H1 (cell line): ENCODE measurements around the gene MUC2. TPM values are rescaled to one million over a fixed set of nuclear protein-coding genes. Genes with fewer than 3 reads are reported as not detected.

Source experiments
- CTCF ChIA-PET: fragments of 300-600 bp; sonication (Branson Sonifier 250); formaldehyde crosslinking; loops from one replicate; lab custom pipeline; 2021; ENCODE audit not compliant: partially characterized antibody; lab: Charles Lee
- POLR2A ChIA-PET: fragments of 300-600 bp; sonication (Branson Sonifier 250); formaldehyde crosslinking; loops from one replicate; lab custom pipeline; 2021; ENCODE audit warnings: inconsistent platforms; ENCODE audit not compliant: partially characterized antibody; lab: Charles Lee
- DNase-seq, 2 experiments: peaks; one replicate each; pipeline versions ENCODE4 v3.0.0 to v3.0.0-alpha.2; 2010 to 2022; ENCODE audit warnings: low spot score in 2 of 2, low read depth in 1 of 2, mixed read lengths in 1 of 2
- FAIRE-seq: peaks from 2 replicates; lab custom pipeline; 2011; peaks lifted over from hg19 to GRCh38; lab: Jason Lieb, UNC
- H2AFZ ChIP-seq: 2 replicates; pipeline ENCODE4 v1.8.1; 2012; ENCODE audit warnings: low read length, inconsistent platforms
- H2AK5ac ChIP-seq: 2 replicates; pipeline ENCODE4 v1.6.1; 2013; ENCODE audit warnings: low read depth, low read length
- H2BK120ac ChIP-seq: replicated peaks from 2 replicates; pipeline ENCODE3; 2013; ENCODE audit warnings: low read depth, low read length, inconsistent platforms
- H2BK12ac ChIP-seq: 2 replicates; pipeline ENCODE4 v1.6.1; 2013; ENCODE audit warnings: low read depth, low read length
- H2BK15ac ChIP-seq: 2 replicates; pipeline ENCODE4 v1.6.1; 2013; ENCODE audit warnings: low read length
- H2BK20ac ChIP-seq: 2 replicates; pipeline ENCODE4 v1.6.1; 2013; ENCODE audit warnings: low read length
- H2BK5ac ChIP-seq: 2 replicates; pipeline ENCODE4 v1.6.1; 2013; ENCODE audit warnings: low read depth, low read length
- H3K14ac ChIP-seq: 2 replicates; pipeline ENCODE4 v1.6.1; 2013; ENCODE audit warnings: inconsistent platforms; ENCODE audit not compliant: insufficient read length
- H3K18ac ChIP-seq: 2 replicates; pipeline ENCODE4 v1.6.1; 2013; ENCODE audit warnings: low read length; ENCODE audit errors: extremely low read depth
- H3K23ac ChIP-seq: 2 replicates; pipeline ENCODE4 v1.6.1; 2013; ENCODE audit warnings: inconsistent platforms; ENCODE audit not compliant: insufficient read length
- H3K23me2 ChIP-seq: 2 replicates; pipeline ENCODE4 v1.6.1; 2013; ENCODE audit warnings: low read depth, low read length
- H3K27ac ChIP-seq: 2 replicates; pipeline ENCODE4 v1.6.1; 2011; ENCODE audit warnings: low read depth, low read length, inconsistent platforms
- H3K27me3 ChIP-seq, 4 experiments: replicated peaks in 1 of 4; 1 replicate in 1 of 4; 2 replicates in 3 of 4; pipeline versions ENCODE4 v1.6.1 to v1.8.1; 2011 to 2013; ENCODE audit warnings: low read length in 3 of 4, mild to moderate bottlenecking in 3 of 4, inconsistent platforms in 2 of 4, mixed read lengths in 2 of 4, moderate library complexity in 1 of 4; ENCODE audit not compliant: control insufficient read depth in 3 of 4, insufficient read depth in 3 of 4; ENCODE audit errors: extremely low read depth in 1 of 4
- H3K36me3 ChIP-seq, 4 experiments: 2 replicates each; pipeline versions ENCODE4 v1.6.1 to v1.8.1; 2011 to 2013; ENCODE audit warnings: mild to moderate bottlenecking in 4 of 4, low read length in 3 of 4, moderate library complexity in 2 of 4, control low read depth in 1 of 4, inconsistent platforms in 1 of 4; ENCODE audit not compliant: insufficient read depth in 4 of 4, control insufficient read depth in 2 of 4
- H3K4ac ChIP-seq: replicated peaks from 2 replicates; pipeline ENCODE3; 2013; ENCODE audit warnings: low read length, low read depth, mixed read lengths, inconsistent platforms; ENCODE audit not compliant: insufficient read length
- H3K4me1 ChIP-seq, 4 experiments: replicated peaks in 1 of 4; 1 replicate in 1 of 4; 2 replicates in 3 of 4; pipeline versions ENCODE4 v1.6.1 to v1.8.1; 2011 to 2013; ENCODE audit warnings: low read length in 3 of 4, inconsistent platforms in 2 of 4, mixed read lengths in 1 of 4; ENCODE audit not compliant: insufficient read depth in 4 of 4, control insufficient read depth in 3 of 4
- H3K4me2 ChIP-seq, 2 experiments: 2 replicates each; pipeline versions ENCODE4 v1.6.1 to v1.8.1; 2011 to 2013; ENCODE audit warnings: low read depth in 2 of 2, low read length in 2 of 2, control low read depth in 1 of 2, inconsistent platforms in 1 of 2, mild to moderate bottlenecking in 1 of 2; ENCODE audit not compliant: insufficient read depth in 1 of 2
- H3K4me3 ChIP-seq, 4 experiments: fragments of 200-600, 300-600 bp in 1 of 4; sonication (generic), shearing (Covaris generic), sonication (Bioruptor Twin) in 1 of 4; 2 replicates each; pipeline versions ENCODE4 v1.5.1 to v1.8.1; 2011 to 2016; ENCODE audit warnings: low read length in 4 of 4, low read depth in 3 of 4, control low read depth in 2 of 4, inconsistent platforms in 2 of 4, mild to moderate bottlenecking in 2 of 4, mixed read lengths in 1 of 4, moderate library complexity in 1 of 4; ENCODE audit not compliant: insufficient read depth in 2 of 4; ENCODE audit errors: extremely low read depth in 1 of 4
- H3K56ac ChIP-seq: replicated peaks from 2 replicates; pipeline ENCODE3; 2013; ENCODE audit warnings: low read depth, mild to moderate bottlenecking, mixed read lengths, low read length, inconsistent platforms; ENCODE audit not compliant: insufficient read length
- H3K79me1 ChIP-seq: 2 replicates; pipeline ENCODE4 v1.6.1; 2013; ENCODE audit warnings: low read depth, low read length, control low read depth
- H3K79me2 ChIP-seq, 2 experiments: 2 replicates each; pipeline versions ENCODE4 v1.6.1 to v1.8.1; 2012 to 2013; ENCODE audit warnings: low read length in 2 of 2, mild to moderate bottlenecking in 2 of 2, inconsistent platforms in 1 of 2; ENCODE audit not compliant: insufficient read depth in 2 of 2, control insufficient read depth in 1 of 2
- H3K9ac ChIP-seq, 4 experiments: replicated peaks in 1 of 4; 1 replicate in 1 of 4; 2 replicates in 3 of 4; pipeline versions ENCODE4 v1.6.1 to v1.8.1; 2011 to 2013; ENCODE audit warnings: low read depth in 3 of 4, low read length in 3 of 4, control low read depth in 2 of 4, mild to moderate bottlenecking in 2 of 4, moderate library complexity in 2 of 4, inconsistent platforms in 1 of 4; ENCODE audit errors: extremely low read depth in 1 of 4
- H3K9me3 ChIP-seq, 2 experiments: 2 replicates each; pipeline versions ENCODE4 v1.6.1 to v1.8.1; 2012 to 2013; ENCODE audit warnings: mild to moderate bottlenecking in 2 of 2, moderate library complexity in 2 of 2, control low read depth in 1 of 2, inconsistent platforms in 1 of 2, low read depth in 1 of 2, low read length in 1 of 2, mixed read lengths in 1 of 2; ENCODE audit not compliant: insufficient read depth in 2 of 2
- H4K20me1 ChIP-seq, 2 experiments: replicated peaks in 1 of 2; 2 replicates each; pipeline versions ENCODE3 to v1.8.1; 2011 to 2013; ENCODE audit warnings: inconsistent platforms in 2 of 2, low read length in 2 of 2, mild to moderate bottlenecking in 1 of 2; ENCODE audit not compliant: insufficient read depth in 2 of 2, control insufficient read depth in 1 of 2
- H4K5ac ChIP-seq: 2 replicates; pipeline ENCODE4 v1.6.1; 2013; ENCODE audit warnings: low read length, low read depth, mixed read lengths, inconsistent platforms; ENCODE audit not compliant: insufficient read length
- H4K8ac ChIP-seq: 2 replicates; pipeline ENCODE4 v1.8.0; 2013; ENCODE audit warnings: mild to moderate bottlenecking, moderate library complexity, low read length, inconsistent platforms; ENCODE audit not compliant: insufficient read depth; ENCODE audit errors: extremely low read depth
- H4K91ac ChIP-seq: replicated peaks from 2 replicates; pipeline ENCODE3; 2013; ENCODE audit warnings: low read length, mixed read lengths, inconsistent platforms; ENCODE audit not compliant: insufficient read length
- ATF2 ChIP-seq: IDR thresholded peaks from 2 replicates; pipeline ENCODE4 v1.6.1; 2012; ENCODE audit warnings: low read length, inconsistent platforms
- BCL11A ChIP-seq, 2 experiments: IDR thresholded peaks; one replicate each; pipeline ENCODE4 v1.6.1; 2011; ENCODE audit warnings: low read depth in 2 of 2, low read length in 2 of 2, mild to moderate bottlenecking in 2 of 2
- CBX8 ChIP-seq: fragments of 300-800, 300-1000 bp; sonication (generic); IDR thresholded peaks from 2 replicates; pipeline ENCODE4 v1.7.1; 2016; ENCODE audit warnings: low read depth, low read length, borderline replicate concordance
- GABPA ChIP-seq: IDR thresholded peaks from 2 replicates; pipeline ENCODE4 v1.6.1; 2011; ENCODE audit warnings: mild to moderate bottlenecking, low read length, moderate library complexity, borderline replicate concordance; ENCODE audit not compliant: insufficient read depth
- KDM5A ChIP-seq: fragments of 200-600 bp; IDR thresholded peaks from 2 replicates; pipeline ENCODE4 v1.7.1; 2012; ENCODE audit warnings: mild to moderate bottlenecking, low read length, inconsistent platforms, mixed read lengths
- PHF8 ChIP-seq: fragments of 200-600 bp; sonication (generic); conservative IDR thresholded peaks from 2 replicates; pipeline ENCODE4 v1.7.1; 2012; ENCODE audit warnings: low read depth, mild to moderate bottlenecking, inconsistent platforms, low read length, moderate library complexity
- POLR2AphosphoS5 ChIP-seq: IDR thresholded peaks from 2 replicates; pipeline ENCODE4 v1.6.1; 2011; ENCODE audit warnings: low read depth, low read length
- SP1 ChIP-seq: IDR thresholded peaks from 2 replicates; pipeline ENCODE4 v1.6.1; 2011; ENCODE audit warnings: low read depth, low read length
- SRF ChIP-seq: IDR thresholded peaks from 2 replicates; pipeline ENCODE4 v1.6.1; 2011; ENCODE audit warnings: mild to moderate bottlenecking, low read depth, low read length, moderate library complexity
- TAF1 ChIP-seq: IDR thresholded peaks from 2 replicates; pipeline ENCODE4 v1.6.1; 2011; ENCODE audit warnings: mild to moderate bottlenecking, low read depth, low read length
- TCF12 ChIP-seq: IDR thresholded peaks from 2 replicates; pipeline ENCODE4 v1.6.1; 2011; ENCODE audit warnings: low read depth, mild to moderate bottlenecking, low read length
- ZNF274 ChIP-seq: IDR thresholded peaks from 2 replicates; pipeline ENCODE4 v1.7.0; 2012; ENCODE audit warnings: low read length, borderline replicate concordance; ENCODE audit errors: extremely low read depth
- WGBS, 2 experiments: shearing (Covaris generic) in 1 of 2; methylation state at CpG; one replicate each; pipeline versions ENCODE4 v1.1.6 to v1.1.7; 2013 to 2015; ENCODE audit warnings: low lambda C conversion rate in 2 of 2, mixed read lengths in 2 of 2, inconsistent platforms in 1 of 2, low coverage in 1 of 2, missing lambda C conversion rate in 1 of 2; ENCODE audit not compliant: insufficient replicate concordance in 2 of 2, insufficient coverage in 1 of 2, insufficient read length in 1 of 2; ENCODE audit errors: extremely low coverage in 1 of 2, missing lambda C conversion rate in 1 of 2; 5-methylcytosine and 5-hydroxymethylcytosine counted together
- polyA plus RNA-seq, 7 experiments: library from polyadenylated mRNA; depleted of rRNA in 3 of 7; stranded (reverse) in 5 of 7; unstranded in 2 of 7; fragments of >200 nt in 5 of 7; fragments of 200-250 nt in 2 of 7; gene quantifications; 1 replicate in 5 of 7; 2 replicates in 1 of 7; 4 replicates in 1 of 7; pipeline versions ENCODE4 v1.2.1 to v1.2.3, GENCODE V29; 2011 to 2013; ENCODE audit warnings: missing spikeins in 2 of 7, mixed read lengths in 2 of 7
- total RNA-seq: library from RNA; stranded (reverse); fragmentation: NEBNext Ultra II Directional; extraction: Animal tissue kit (Norgen Biotek cat#: 25700); gene quantifications from 2 replicates; pipeline ENCODE4 v1.2.1, GENCODE V29; 2021

MUC2 gene
- total and polyA plus RNA-seq, 2 of the 8 experiments (the other 6 are each of a cell fraction or from before 2014, with no cell fraction given): not detected

GRCh38 chr11:1067812-1068496, 6.7 kb upstream of the MUC2 start:
- Histone ChIP-seq H2BK5ac (no peak overlapping the region), H3K36me3 (no peaks in the 10 kb centered on the region), H3K9ac (no peak overlapping the region), H3K79me2 (no peaks in the 10 kb centered on the region), H4K5ac (no peak overlapping the region), H2BK120ac (no peak overlapping the region), H3K56ac (no peak overlapping the region), H3K14ac (no peak overlapping the region), H2BK12ac (no peak overlapping the region), H2AFZ (no peak overlapping the region), H4K20me1 (peaks cover 0 to 2% of the 10 kb centered on the region in 2 experiments), H3K4me1 (no peaks in the 10 kb centered on the region), H3K4me2 (no peak overlapping the region), H3K79me1 (no peaks in the 10 kb centered on the region), H3K27ac (no peak overlapping the region), H2AK5ac (no peak overlapping the region), H3K27me3 (peaks cover 0 to 2% (median 0%) of the 10 kb centered on the region in 4 experiments; a peak in 1 of 7 replicates), H2BK20ac (no peak overlapping the region), H3K18ac (no peak overlapping the region), H3K23ac (no peak overlapping the region), H3K23me2 (peaks cover 6% of the 10 kb centered on the region; the same call in 1 of the 2 replicates), H3K4ac (no peak overlapping the region), H3K4me3 (no peak overlapping the region), H2BK15ac (no peak overlapping the region), H4K8ac (no peak overlapping the region), H3K9me3 (no peaks in the 10 kb centered on the region), H4K91ac (no peak overlapping the region)
- 81% methylated on average over 8 of the region's 8 CpGs; no CpG with 5 or more reads in 1 of the 2 experiments for WGBS, 2 experiments
- DNase-seq: no peak
- ChIA-PET POLR2A (no interaction called here), CTCF (interaction anchor here (1.0 to 1.2 kb wide), 2 partner anchors 87 to 320 kb away, joined by 3 read pairs; no protein-coding TSS in a partner anchor)
- FAIRE-seq: no peak
- TF ChIP-seq PHF8 (no peak), CBX8 (no peak), BCL11A (IDR thresholded peaks at IDR 0.05; ENCODE audit: low read depth in 2 of 2, low read length in 2 of 2) (no peak), ATF2 (no peak), SRF (no peak), ZNF274 (no peak), POLR2AphosphoS5 (no peak), KDM5A (no peak), SP1 (no peak), GABPA (no peak), TAF1 (no peak), TCF12 (no peak)
